ENCODE results near the gene PPTC7.

The PPTC7 gene, protein sequence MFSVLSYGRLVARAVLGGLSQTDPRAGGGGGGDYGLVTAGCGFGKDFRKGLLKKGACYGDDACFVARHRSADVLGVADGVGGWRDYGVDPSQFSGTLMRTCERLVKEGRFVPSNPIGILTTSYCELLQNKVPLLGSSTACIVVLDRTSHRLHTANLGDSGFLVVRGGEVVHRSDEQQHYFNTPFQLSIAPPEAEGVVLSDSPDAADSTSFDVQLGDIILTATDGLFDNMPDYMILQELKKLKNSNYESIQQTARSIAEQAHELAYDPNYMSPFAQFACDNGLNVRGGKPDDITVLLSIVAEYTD

DNA sequence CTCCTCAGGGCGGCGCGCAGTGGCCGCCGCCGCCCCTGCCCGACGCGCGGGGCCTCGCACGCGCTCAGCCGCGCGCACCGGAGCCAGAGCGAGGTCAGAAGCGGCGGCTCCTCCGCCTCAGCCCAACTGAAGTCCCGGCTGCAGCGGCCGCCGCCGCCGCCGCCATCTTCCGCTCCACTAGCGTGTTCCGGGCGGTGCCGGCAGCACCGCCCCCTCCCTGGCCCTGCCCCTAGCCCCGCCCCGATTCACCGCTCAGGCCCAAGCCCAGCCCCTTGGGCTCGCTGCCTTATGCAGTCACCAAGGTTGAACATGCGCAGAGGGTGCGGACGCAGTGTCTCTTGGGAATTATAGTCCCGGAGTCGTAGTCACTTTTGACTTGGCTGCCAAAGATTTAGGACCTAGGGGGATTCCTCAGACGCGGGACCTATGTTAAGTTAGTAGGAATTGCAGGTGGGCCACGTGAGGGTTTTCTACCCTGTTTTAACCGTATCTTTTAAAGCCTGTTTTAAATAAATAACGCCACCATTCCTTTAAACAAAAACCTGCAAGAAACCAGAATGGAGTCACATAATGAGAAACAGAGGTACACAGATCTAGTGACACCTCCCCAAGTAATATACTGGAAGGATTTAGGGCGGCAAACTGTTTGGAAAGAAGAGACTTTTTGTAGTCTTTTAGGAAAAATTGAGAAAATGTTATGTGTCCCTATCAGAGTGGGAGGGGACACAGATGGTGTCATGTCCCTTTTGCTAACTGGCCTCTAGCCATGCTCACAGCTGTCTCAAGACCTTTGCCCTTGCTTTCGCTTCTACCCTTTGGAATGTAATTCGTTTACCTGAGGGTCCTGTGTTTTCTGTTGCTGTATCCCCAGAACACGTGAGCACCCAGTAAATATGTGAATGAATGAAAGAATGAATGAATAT, at the start of gene PPTC7:
TSS of gene PPTC7 (minus strand) at position 182 of the 923 bp plus-strand sequence. CDS start 287 bp downstream, outside the sequence.
- H3K4me3 ChIP-seq (ENCODE audit: low read depth, low read length) = peak within 1 kb of the TSS; percentile 97
- TF ChIP-seq, protein P1, sequence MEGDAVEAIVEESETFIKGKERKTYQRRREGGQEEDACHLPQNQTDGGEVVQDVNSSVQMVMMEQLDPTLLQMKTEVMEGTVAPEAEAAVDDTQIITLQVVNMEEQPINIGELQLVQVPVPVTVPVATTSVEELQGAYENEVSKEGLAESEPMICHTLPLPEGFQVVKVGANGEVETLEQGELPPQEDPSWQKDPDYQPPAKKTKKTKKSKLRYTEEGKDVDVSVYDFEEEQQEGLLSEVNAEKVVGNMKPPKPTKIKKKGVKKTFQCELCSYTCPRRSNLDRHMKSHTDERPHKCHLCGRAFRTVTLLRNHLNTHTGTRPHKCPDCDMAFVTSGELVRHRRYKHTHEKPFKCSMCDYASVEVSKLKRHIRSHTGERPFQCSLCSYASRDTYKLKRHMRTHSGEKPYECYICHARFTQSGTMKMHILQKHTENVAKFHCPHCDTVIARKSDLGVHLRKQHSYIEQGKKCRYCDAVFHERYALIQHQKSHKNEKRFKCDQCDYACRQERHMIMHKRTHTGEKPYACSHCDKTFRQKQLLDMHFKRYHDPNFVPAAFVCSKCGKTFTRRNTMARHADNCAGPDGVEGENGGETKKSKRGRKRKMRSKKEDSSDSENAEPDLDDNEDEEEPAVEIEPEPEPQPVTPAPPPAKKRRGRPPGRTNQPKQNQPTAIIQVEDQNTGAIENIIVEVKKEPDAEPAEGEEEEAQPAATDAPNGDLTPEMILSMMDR (IDR thresholded peaks at IDR 0.05; ENCODE audit: borderline replicate concordance, insufficient read depth, low read depth, low read length) = no peak

DNA sequence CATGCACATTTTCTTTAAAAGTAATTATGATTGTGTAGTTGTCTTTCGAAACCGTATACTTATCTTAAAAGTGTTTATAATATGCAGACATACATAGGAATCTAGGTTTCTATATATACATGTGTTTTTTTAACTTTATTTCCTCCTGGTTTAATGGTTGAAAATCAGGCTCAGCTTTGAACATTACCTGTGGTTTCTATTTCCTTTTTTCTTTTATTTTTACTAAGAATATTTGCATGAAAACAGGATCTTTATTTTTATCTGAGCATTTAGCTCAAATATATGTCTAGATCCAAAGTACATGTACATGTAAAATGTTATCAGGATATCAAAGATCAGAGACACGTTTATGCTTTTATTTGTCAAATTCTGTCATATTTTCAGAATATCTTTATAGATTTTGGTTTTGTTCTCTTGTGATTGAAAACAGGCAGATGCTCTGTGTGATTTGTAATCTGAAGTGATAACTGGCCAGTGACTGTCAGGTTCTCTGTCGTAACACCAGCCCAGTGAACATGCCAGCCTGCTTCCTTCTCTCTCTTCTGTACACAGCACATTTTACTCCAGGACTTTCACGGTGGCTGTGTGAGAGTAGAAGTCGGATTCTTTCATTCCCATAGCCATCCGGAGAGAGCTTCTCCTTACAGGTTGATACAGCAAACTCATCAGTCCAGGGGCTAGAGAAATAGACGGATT, 44.5 kb upstream of the PPTC7 start:
- H3K4me3 ChIP-seq (ENCODE audit: low read depth, low read length) = no peak overlapping the region
- TF ChIP-seq, protein P1 (IDR thresholded peaks at IDR 0.05; ENCODE audit: borderline replicate concordance, insufficient read depth, low read depth, low read length) = no peak

DNA sequence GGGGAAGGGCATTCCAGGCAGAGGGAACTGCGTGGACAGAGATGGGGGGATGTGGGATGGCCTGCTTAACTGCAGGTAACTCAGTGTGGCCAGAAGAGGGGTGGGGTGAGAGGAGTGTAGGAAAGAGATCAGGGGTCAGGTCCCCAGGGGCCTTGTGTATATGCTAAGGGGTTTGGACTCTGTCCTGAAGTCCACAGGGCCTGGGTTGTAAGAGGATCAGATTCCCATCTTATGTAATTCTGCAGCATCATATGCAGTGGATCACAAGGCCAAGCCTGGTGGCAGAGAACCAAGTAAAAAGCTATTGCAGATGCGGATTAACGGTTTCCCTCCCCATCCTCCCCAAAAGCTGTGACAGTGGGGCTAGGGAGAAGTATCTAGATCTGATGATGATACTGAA, 39.5 kb upstream of the PPTC7 start:
- H3K4me3 ChIP-seq (ENCODE audit: low read depth, low read length) = no peak overlapping the region
- TF ChIP-seq, protein P1 (IDR thresholded peaks at IDR 0.05; ENCODE audit: borderline replicate concordance, insufficient read depth, low read depth, low read length) = no peak

DNA sequence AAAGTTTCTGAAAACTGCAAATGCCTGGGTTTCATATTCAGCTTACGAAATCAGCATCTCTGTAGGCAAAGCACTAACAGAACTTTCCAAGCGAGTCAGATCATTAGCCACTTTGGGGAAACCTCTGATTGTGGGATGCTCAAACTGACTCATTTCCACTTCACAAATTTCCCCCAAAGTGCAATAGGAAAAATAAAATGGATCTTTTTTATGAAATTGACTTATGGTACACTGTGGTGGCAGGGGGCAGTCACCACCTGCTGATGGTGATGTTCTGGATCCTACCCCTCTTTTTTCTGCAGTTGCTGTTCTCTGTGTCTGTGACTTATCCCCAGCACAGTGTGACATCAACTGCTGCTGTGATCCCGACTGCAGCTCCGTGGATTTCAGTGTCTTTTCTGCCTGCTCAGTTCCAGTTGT, 36.4 kb upstream of the PPTC7 start:
- peak overlapping the region; percentile 33 for H3K4me3 ChIP-seq (ENCODE audit: low read depth, low read length)
- TF ChIP-seq, protein P1 (IDR thresholded peaks at IDR 0.05; ENCODE audit: borderline replicate concordance, insufficient read depth, low read depth, low read length) = no peak

DNA sequence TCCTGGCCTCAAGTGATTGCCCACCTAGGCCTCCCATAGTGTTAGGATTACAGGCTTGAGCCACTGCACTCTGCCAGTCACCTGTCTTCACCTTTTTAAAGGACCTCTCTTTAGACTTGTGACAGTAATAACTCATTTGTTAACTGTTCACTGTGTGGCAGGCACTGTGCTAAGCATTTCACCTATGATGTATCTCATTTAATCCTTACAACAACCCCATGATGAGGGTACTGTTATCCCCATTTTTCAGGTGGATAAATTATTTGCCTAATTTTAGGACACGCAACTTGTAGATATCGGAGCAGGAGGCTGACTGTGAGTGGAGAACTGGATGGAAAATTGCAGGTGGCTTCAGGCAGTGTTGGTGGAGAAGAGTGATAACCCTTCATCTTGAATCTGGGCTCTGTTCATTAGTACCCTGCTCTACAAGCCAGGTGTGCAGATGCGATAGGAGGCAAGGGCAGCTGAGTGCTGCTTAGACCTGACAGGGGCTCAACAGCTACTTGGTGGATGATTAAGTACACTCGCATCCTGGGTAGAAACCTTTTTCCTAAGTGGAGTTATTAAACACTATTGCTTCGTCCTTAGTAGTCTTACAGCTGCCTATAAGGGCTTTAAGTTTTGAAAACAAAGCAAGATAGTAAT, 33.5 kb upstream of the PPTC7 start:
- TF ChIP-seq, protein P1 (IDR thresholded peaks at IDR 0.05; ENCODE audit: borderline replicate concordance, insufficient read depth, low read depth, low read length) = no peak

DNA sequence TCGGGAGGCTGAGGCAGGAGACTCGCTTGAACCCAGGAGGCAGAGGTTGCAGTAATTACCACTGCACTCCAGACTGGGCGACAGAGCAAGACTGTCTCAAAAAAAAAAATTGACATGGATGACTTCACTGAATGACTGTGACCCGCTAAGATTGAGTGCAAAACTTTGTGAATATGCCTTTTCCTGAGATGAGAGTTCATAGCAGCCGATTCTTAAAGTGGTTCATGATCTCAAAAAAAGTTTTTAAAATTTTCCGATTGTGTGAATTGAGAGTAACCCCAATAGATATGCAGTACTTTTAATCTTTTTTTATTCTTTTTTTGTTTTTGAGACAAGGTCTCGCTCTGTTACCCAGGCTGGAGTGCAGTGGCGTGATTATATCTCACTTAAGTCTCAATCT, 32.1 kb upstream of the PPTC7 start:
- TF ChIP-seq, protein P1 (IDR thresholded peaks at IDR 0.05; ENCODE audit: borderline replicate concordance, insufficient read depth, low read depth, low read length) = no peak
- H3K4me3 ChIP-seq (ENCODE audit: low read depth, low read length) = no peak overlapping the region

More for the DNA sequence above, 33.5 kb upstream of the PPTC7 start:
- no peak overlapping the region for H3K4me3 ChIP-seq (ENCODE audit: low read depth, low read length)

Data from GM12875 (cell line).